NCI-H146 (cell line): ENCODE results near the gene RHOF.

ENCODE experiments used
- DNase-seq: peaks from one replicate; lab custom pipeline; 2025; lab: John Stamatoyannopoulos, UW

The RHOF gene

GRCh38 chr12:121793440-121793837, at the start of gene RHOF:
TSS of gene RHOF (minus strand) at chr12:121793688. CDS start at chr12:121793633, 55 bp downstream.
- DNase-seq: no peak

GRCh38 chr12:121839993-121840761, 46.7 kb upstream of the RHOF start:
- DNase-seq: no peak

GRCh38 chr12:121839106-121839992, 45.9 kb upstream of the RHOF start:
- peak; percentile 98 for DNase-seq

GRCh38 chr12:121838126-121838525, 44.6 kb upstream of the RHOF start:
- no peak for DNase-seq

- no peak for DNase-seq
Measured at GRCh38 chr12:121837680-121838079, 44.2 kb upstream of the RHOF start.

- DNase-seq: no peak
Measured at GRCh38 chr12:121831571-121832245, 38.2 kb upstream of the RHOF start.

GRCh38 chr12:121830588-121831265, 37.2 kb upstream of the RHOF start:
- no peak for DNase-seq

- no peak for DNase-seq
Measured at GRCh38 chr12:121830134-121830533, 36.6 kb upstream of the RHOF start.

- no peak for DNase-seq
Measured at GRCh38 chr12:121829250-121829918, 35.9 kb upstream of the RHOF start.

GRCh38 chr12:121828826-121829225, 35.3 kb upstream of the RHOF start:
- DNase-seq: no peak

GRCh38 chr12:121828306-121828705, 34.8 kb upstream of the RHOF start:
- no peak for DNase-seq

- DNase-seq: no peak
Measured at GRCh38 chr12:121827351-121828099, 34.0 kb upstream of the RHOF start.

- DNase-seq: no peak
Measured at GRCh38 chr12:121826318-121827150, 33.0 kb upstream of the RHOF start.

- DNase-seq: no peak
Measured at GRCh38 chr12:121825041-121825523, 31.6 kb upstream of the RHOF start.

- no peak for DNase-seq
Measured at GRCh38 chr12:121823727-121824115, 30.2 kb upstream of the RHOF start.

- DNase-seq: no peak
Measured at GRCh38 chr12:121823101-121823726, 29.7 kb upstream of the RHOF start.

- DNase-seq: no peak
Measured at GRCh38 chr12:121822393-121823100, 29.1 kb upstream of the RHOF start.

GRCh38 chr12:121820056-121820455, 26.6 kb upstream of the RHOF start:
- no peak for DNase-seq
